DOHH2 (cell line): ENCODE results near the gene CRELD1.
A peak's percentile ranks its signal among the peaks of the same experiment; 100 is the strongest.

ENCODE experiments used
- EZH2phosphoT487 ChIP-seq: fragments of 200-600 bp; sonication (generic); IDR thresholded peaks from 2 replicates; pipeline ENCODE4 v1.6.1; 2017; ENCODE audit warnings: borderline replicate concordance, mild to moderate bottlenecking, antibody characterized with exemption, low read length, moderate library complexity, mixed read lengths
- TF ChIP-seq, protein P1 (sequence below): fragments of 200-600 bp; sonication (generic); IDR thresholded peaks from one replicate; pipeline ENCODE4 v1.5.1; 2014; ENCODE audit warnings: antibody characterized with exemption, mild to moderate bottlenecking, low read depth, low read length; ENCODE audit not compliant: poor library complexity, severe bottlenecking

DNA sequence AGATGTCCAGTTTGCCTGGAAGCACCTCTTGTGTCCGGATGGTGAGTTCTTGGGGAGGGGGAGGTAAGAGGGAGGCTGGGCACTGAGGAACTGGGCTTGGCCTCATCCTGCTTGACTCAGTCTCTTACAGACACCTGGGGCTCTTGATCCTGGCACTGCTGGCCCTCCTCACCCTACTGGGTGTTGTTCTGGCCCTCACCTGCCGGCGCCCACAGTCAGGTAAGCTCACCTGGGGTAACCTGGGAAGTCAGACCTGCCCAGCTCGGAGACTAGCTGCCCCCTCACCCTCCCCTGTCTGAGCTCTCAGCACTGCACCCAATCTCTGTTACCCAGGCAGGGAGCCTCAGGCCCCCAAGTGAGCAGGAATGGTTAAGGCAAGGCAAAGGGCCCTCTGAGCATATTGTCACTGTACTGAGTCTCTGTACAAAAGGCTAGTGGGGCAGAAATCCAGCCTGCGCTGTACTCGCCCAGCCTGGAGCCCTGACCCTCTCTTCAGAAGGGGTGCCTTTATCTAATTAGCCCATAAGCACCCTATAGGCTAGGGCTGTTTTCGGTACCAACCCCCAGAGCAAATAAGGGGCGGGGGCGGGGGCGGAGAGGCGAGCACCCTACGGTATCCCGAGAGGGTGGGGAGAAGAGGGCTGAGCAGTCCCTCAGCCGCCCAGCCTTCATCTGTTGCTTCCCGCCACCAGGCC lies 18.9 kb upstream of the CRELD1 start:
- TF ChIP-seq, protein P1, sequence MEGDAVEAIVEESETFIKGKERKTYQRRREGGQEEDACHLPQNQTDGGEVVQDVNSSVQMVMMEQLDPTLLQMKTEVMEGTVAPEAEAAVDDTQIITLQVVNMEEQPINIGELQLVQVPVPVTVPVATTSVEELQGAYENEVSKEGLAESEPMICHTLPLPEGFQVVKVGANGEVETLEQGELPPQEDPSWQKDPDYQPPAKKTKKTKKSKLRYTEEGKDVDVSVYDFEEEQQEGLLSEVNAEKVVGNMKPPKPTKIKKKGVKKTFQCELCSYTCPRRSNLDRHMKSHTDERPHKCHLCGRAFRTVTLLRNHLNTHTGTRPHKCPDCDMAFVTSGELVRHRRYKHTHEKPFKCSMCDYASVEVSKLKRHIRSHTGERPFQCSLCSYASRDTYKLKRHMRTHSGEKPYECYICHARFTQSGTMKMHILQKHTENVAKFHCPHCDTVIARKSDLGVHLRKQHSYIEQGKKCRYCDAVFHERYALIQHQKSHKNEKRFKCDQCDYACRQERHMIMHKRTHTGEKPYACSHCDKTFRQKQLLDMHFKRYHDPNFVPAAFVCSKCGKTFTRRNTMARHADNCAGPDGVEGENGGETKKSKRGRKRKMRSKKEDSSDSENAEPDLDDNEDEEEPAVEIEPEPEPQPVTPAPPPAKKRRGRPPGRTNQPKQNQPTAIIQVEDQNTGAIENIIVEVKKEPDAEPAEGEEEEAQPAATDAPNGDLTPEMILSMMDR: no peak
- TF ChIP-seq EZH2phosphoT487: peak; percentile 52; the same call in 1 of the 2 replicates
